Measurements from ENCODE around the gene ARHGEF38.
"Not testable (repeated sequence)": the region's sequence is repeated elsewhere in the genome, so short reads cannot be mapped to it uniquely, and the experiment has no call there.

Gene ARHGEF38

GRCh38 chr4:105560421-105560848, 8.0 kb downstream of the ARHGEF38 start:
- no peak for DNase-seq

GRCh38 chr4:105563352-105563751, 10.9 kb downstream of the ARHGEF38 start:
- DNase-seq = no peak

GRCh38 chr4:105568584-105568983, 16.2 kb downstream of the ARHGEF38 start:
- DNase-seq = no peak

- no peak for DNase-seq
Measured at GRCh38 chr4:105569057-105569865, 16.8 kb downstream of the ARHGEF38 start.

- DNase-seq = no peak
Measured at GRCh38 chr4:105569866-105570236, 17.4 kb downstream of the ARHGEF38 start.

- DNase-seq = no peak
Measured at GRCh38 chr4:105572296-105572695, 19.9 kb downstream of the ARHGEF38 start.

GRCh38 chr4:105586638-105587328, 34.4 kb downstream of the ARHGEF38 start:
- DNase-seq = no peak

GRCh38 chr4:105587841-105588240, 35.4 kb downstream of the ARHGEF38 start:
- DNase-seq = no peak

- DNase-seq = no peak
Measured at GRCh38 chr4:105588252-105588651, 35.8 kb downstream of the ARHGEF38 start.

- no peak for DNase-seq
Measured at GRCh38 chr4:105591573-105591972, 39.2 kb downstream of the ARHGEF38 start.

GRCh38 chr4:105594099-105595010, 41.9 kb downstream of the ARHGEF38 start:
- no peak for DNase-seq

- no peak for DNase-seq
Measured at GRCh38 chr4:105596684-105597083, 44.3 kb downstream of the ARHGEF38 start.

GRCh38 chr4:105598052-105598451, 45.6 kb downstream of the ARHGEF38 start:
- no peak for DNase-seq

GRCh38 chr4:105598787-105599186, 46.4 kb downstream of the ARHGEF38 start:
- no peak for DNase-seq

GRCh38 chr4:105599482-105599881, 47.1 kb downstream of the ARHGEF38 start:
- no peak for DNase-seq

GRCh38 chr4:105599932-105600655, 47.7 kb downstream of the ARHGEF38 start:
- DNase-seq = no peak

GRCh38 chr4:105600951-105601350, 48.5 kb downstream of the ARHGEF38 start:
- DNase-seq = no peak

GRCh38 chr4:105601406-105601805, 49.0 kb downstream of the ARHGEF38 start:
- DNase-seq = no peak

- no peak for DNase-seq
Measured at GRCh38 chr4:105603158-105603557, 50.7 kb downstream of the ARHGEF38 start.

- DNase-seq = no peak
Measured at GRCh38 chr4:105605493-105605892, 53.1 kb downstream of the ARHGEF38 start.

GRCh38 chr4:105607876-105608275, 55.5 kb downstream of the ARHGEF38 start:
- DNase-seq = no peak

- not testable (repeated sequence) for DNase-seq
Measured at GRCh38 chr4:105609819-105610218, 57.4 kb downstream of the ARHGEF38 start.

- no peak for DNase-seq
Measured at GRCh38 chr4:105613306-105613705, 60.9 kb downstream of the ARHGEF38 start.
